ENCODE data around the gene G6PC2. TPM values are rescaled to one million over a fixed set of nuclear protein-coding genes. Genes with fewer than 3 reads are reported as not detected.
A peak's percentile ranks its signal among the peaks of the same experiment; 100 is the strongest.

The G6PC2 gene
- total RNA-seq, 1 experiment from 2014 or later = not detected

DNA sequence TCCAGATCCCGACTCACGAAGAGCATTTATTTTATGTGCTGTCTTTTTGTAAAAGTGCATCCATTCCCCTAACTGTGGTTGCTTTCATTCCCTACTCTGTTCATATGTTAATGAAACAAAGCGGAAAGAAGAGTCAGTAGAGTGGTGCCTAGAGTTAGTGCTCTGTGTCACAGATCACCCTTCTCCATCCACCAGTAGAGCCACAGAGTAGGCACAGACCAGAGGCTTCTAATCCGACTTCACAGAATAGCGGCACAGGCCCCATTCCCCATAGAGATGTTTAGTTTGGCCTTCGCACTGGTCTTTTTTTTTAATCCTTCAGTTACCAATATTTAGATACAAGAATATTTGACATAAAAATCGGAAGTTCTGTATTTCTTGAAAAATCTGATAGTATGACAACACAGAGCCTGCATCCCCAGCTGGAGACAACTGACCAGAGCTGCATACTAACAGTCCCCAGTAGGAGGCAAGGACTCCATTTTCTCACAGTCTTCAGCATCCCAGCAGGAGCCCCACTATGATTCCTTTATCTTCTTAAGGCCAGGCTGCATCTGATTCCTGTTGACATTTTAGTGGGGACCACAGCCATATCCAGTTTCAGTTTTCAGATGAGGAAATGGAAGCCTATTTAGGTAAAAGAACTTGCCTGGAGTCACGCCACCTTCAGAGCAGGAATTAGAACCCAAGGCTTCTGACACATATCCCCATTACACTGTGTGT, 7.0 kb downstream of the G6PC2 start:
- Mint-ChIP-seq H3K36me3 (no peaks in the 10 kb centered on the region), H3K9me3 (no peaks in the 10 kb centered on the region), H3K27me3 (ENCODE audit: low read depth) (peaks cover 9% of the 10 kb centered on the region; the same call in 1 of the 2 replicates), H3K27ac (peak overlapping the region; percentile 21), H3K4me1 (peaks cover 64% of the 10 kb centered on the region), H3K4me3 (no peak overlapping the region)
- TF ChIP-seq ZNF423 (CRISPR knock-in tag; IDR thresholded peaks at IDR 0.05) = peak; percentile 74
- no peak for TF ChIP-seq NFE2L1 (CRISPR knock-in tag; IDR thresholded peaks at IDR 0.05)
- CTCF ChIA-PET = no interaction called here
- DNase-seq (ENCODE audit: low spot score) = no peak
- POLR2A ChIA-PET = no interaction called here
- peak; percentile 70 for ATAC-seq

DNA sequence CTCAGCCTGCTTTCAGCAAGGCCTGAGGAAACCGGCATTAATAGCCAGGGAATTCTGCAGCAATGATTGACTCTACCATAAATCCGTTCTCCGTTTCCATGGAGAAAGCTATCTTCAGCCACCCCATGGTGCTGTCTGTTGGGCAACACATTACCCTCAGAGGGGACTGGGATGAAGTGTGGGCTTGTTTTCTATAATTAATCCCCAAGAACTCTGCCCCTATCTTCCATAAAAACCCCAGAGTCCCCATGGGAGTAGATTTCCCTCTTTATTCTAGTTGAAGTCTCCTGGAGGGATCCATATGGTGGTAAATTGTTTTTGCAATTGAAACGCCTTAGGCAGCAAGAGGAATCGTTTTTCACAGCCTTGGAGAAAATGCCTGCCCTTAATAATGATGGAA, 9.2 kb downstream of the G6PC2 start:
- Mint-ChIP-seq H3K4me1 (peaks cover 73% of the 10 kb centered on the region), H3K27ac (no peak overlapping the region; the same call in 1 of the 2 replicates), H3K4me3 (no peak overlapping the region), H3K36me3 (peaks cover 2% of the 10 kb centered on the region), H3K9me3 (peaks cover 6% of the 10 kb centered on the region), H3K27me3 (ENCODE audit: low read depth) (peaks cover 12% of the 10 kb centered on the region; the same call in 1 of the 2 replicates)
- DNase-seq (ENCODE audit: low spot score) (no peak), ATAC-seq (no peak)
- POLR2A ChIA-PET = interaction anchor here (0.6 kb wide), 1 partner anchor 954 kb away, joined by 6 read pairs; no protein-coding TSS in a partner anchor
- CTCF ChIA-PET = no interaction called here
- TF ChIP-seq, protein P1, sequence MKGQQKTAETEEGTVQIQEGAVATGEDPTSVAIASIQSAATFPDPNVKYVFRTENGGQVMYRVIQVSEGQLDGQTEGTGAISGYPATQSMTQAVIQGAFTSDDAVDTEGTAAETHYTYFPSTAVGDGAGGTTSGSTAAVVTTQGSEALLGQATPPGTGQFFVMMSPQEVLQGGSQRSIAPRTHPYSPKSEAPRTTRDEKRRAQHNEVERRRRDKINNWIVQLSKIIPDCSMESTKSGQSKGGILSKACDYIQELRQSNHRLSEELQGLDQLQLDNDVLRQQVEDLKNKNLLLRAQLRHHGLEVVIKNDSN (CRISPR knock-in tag; IDR thresholded peaks at IDR 0.05) = no peak
- TF ChIP-seq KAT7 (CRISPR knock-in tag; IDR thresholded peaks at IDR 0.05; ENCODE audit: borderline replicate concordance) = no peak
- TF ChIP-seq FOXJ3 (CRISPR knock-in tag; IDR thresholded peaks at IDR 0.05; ENCODE audit: borderline replicate concordance) = no peak
- no peak for TF ChIP-seq CREB1 (CRISPR knock-in tag; IDR thresholded peaks at IDR 0.05)
- no peak for TF ChIP-seq NFATC4 (CRISPR knock-in tag; IDR thresholded peaks at IDR 0.05)
- no peak for TF ChIP-seq NR2C2 (CRISPR knock-in tag; IDR thresholded peaks at IDR 0.05)
- no peak for TF ChIP-seq ZBTB21 (CRISPR knock-in tag; IDR thresholded peaks at IDR 0.05; ENCODE audit: borderline replicate concordance)
- TF ChIP-seq, protein P2, sequence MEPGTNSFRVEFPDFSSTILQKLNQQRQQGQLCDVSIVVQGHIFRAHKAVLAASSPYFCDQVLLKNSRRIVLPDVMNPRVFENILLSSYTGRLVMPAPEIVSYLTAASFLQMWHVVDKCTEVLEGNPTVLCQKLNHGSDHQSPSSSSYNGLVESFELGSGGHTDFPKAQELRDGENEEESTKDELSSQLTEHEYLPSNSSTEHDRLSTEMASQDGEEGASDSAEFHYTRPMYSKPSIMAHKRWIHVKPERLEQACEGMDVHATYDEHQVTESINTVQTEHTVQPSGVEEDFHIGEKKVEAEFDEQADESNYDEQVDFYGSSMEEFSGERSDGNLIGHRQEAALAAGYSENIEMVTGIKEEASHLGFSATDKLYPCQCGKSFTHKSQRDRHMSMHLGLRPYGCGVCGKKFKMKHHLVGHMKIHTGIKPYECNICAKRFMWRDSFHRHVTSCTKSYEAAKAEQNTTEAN (CRISPR knock-in tag; IDR thresholded peaks at IDR 0.05) = no peak
- no peak for TF ChIP-seq ZNF396 (CRISPR knock-in tag; IDR thresholded peaks at IDR 0.05; ENCODE audit: borderline replicate concordance)
- TF ChIP-seq TEAD4 (CRISPR knock-in tag; IDR thresholded peaks at IDR 0.05) = no peak
- no peak for TF ChIP-seq ZNF416 (CRISPR knock-in tag; IDR thresholded peaks at IDR 0.05)
- no peak for TF ChIP-seq GTF2I (CRISPR knock-in tag; conservative IDR thresholded peaks at IDR 0.05)
- TF ChIP-seq, protein P3, sequence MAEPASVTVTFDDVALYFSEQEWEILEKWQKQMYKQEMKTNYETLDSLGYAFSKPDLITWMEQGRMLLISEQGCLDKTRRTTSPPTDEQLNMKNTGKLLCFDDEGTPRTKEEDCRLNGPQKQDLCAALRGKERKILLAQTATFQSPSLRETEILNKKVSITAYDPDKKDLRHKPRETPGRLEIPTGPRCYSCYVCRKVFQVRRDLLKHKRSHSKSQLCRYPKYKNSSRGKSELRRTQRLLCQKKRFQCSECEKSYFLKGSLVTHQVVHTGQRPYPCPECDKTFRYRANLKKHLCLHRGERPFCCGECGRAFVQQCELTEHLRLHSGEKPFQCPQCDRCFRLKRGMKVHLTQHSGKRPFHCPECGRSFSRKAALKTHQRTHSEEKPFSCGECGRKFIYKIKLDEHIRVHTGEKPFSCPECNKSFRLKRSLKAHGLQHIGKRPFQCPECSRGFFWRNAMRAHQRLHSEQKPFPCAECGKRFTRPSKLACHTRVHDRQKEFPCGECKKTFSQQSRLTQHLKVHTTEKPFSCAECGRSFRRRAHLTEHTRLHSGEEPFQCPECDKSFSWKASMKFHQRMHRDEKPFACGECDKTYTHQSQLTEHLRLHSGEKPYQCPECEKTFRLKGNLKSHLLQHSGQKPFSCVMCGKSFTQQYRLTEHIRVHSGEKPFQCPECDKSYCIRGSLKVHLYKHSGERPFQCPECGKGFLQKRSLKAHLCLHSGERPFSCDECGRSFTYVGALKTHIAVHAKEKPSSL (CRISPR knock-in tag; conservative IDR thresholded peaks at IDR 0.05) = no peak
- TF ChIP-seq ATF1 (CRISPR knock-in tag; IDR thresholded peaks at IDR 0.05) = no peak
- TF ChIP-seq, protein P4, sequence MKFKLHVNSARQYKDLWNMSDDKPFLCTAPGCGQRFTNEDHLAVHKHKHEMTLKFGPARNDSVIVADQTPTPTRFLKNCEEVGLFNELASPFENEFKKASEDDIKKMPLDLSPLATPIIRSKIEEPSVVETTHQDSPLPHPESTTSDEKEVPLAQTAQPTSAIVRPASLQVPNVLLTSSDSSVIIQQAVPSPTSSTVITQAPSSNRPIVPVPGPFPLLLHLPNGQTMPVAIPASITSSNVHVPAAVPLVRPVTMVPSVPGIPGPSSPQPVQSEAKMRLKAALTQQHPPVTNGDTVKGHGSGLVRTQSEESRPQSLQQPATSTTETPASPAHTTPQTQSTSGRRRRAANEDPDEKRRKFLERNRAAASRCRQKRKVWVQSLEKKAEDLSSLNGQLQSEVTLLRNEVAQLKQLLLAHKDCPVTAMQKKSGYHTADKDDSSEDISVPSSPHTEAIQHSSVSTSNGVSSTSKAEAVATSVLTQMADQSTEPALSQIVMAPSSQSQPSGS (CRISPR knock-in tag; IDR thresholded peaks at IDR 0.05; ENCODE audit: borderline replicate concordance, low read depth) = no peak

DNA sequence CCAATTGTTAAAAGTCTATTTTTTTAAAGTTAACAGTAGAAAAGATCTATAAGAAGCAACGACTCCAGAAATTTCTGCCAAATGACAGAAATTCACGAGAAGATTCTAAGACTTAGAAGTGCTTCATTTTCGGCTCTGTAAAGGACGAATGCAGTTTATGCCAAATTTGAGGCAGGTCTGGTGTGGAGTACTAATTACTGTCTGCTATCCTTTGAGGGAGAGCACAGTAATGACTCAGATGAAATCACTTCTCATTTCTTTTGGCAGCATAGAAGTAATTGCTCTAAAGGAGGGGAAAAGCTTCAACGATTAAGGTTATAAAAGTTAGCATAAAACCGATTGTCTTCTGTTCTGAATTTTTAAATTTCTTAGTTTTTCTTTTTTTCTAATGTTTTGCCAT, 11.4 kb downstream of the G6PC2 start:
- peaks cover 13% of the 10 kb centered on the region for H3K36me3 Mint-ChIP-seq
- POLR2A ChIA-PET = interaction anchor here (1.5 kb wide), 1 partner anchor 16 kb away, joined by 3 read pairs; no protein-coding TSS in a partner anchor
- peaks cover 62% of the 10 kb centered on the region for H3K4me1 Mint-ChIP-seq
- no peak for DNase-seq (ENCODE audit: low spot score)
- peak overlapping the region; percentile 72; the same call in 1 of the 2 replicates for H3K27ac Mint-ChIP-seq
- H3K4me3 Mint-ChIP-seq = peak overlapping the region; percentile 53
- TF ChIP-seq, protein P5, sequence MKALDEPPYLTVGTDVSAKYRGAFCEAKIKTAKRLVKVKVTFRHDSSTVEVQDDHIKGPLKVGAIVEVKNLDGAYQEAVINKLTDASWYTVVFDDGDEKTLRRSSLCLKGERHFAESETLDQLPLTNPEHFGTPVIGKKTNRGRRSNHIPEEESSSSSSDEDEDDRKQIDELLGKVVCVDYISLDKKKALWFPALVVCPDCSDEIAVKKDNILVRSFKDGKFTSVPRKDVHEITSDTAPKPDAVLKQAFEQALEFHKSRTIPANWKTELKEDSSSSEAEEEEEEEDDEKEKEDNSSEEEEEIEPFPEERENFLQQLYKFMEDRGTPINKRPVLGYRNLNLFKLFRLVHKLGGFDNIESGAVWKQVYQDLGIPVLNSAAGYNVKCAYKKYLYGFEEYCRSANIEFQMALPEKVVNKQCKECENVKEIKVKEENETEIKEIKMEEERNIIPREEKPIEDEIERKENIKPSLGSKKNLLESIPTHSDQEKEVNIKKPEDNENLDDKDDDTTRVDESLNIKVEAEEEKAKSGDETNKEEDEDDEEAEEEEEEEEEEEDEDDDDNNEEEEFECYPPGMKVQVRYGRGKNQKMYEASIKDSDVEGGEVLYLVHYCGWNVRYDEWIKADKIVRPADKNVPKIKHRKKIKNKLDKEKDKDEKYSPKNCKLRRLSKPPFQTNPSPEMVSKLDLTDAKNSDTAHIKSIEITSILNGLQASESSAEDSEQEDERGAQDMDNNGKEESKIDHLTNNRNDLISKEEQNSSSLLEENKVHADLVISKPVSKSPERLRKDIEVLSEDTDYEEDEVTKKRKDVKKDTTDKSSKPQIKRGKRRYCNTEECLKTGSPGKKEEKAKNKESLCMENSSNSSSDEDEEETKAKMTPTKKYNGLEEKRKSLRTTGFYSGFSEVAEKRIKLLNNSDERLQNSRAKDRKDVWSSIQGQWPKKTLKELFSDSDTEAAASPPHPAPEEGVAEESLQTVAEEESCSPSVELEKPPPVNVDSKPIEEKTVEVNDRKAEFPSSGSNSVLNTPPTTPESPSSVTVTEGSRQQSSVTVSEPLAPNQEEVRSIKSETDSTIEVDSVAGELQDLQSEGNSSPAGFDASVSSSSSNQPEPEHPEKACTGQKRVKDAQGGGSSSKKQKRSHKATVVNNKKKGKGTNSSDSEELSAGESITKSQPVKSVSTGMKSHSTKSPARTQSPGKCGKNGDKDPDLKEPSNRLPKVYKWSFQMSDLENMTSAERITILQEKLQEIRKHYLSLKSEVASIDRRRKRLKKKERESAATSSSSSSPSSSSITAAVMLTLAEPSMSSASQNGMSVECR (CRISPR knock-in tag; IDR thresholded peaks at IDR 0.05; ENCODE audit: borderline replicate concordance) = no peak
- no peak for TF ChIP-seq GTF2I (CRISPR knock-in tag; conservative IDR thresholded peaks at IDR 0.05)
- TF ChIP-seq NR3C1 (CRISPR knock-in tag; conservative IDR thresholded peaks at IDR 0.05; ENCODE audit: low read depth) = no peak
- no peak for TF ChIP-seq SP1 (CRISPR knock-in tag; conservative IDR thresholded peaks at IDR 0.05)
- CTCF ChIA-PET = interaction anchor here (0.6 to 0.7 kb wide), 2 partner anchors 9 to 576 kb away, joined by 3 read pairs; no protein-coding TSS in a partner anchor
- H3K27me3 Mint-ChIP-seq (ENCODE audit: low read depth) = peaks cover 12% of the 10 kb centered on the region; the same call in 1 of the 2 replicates
- ATAC-seq = no peak
- H3K9me3 Mint-ChIP-seq = peaks cover 19% of the 10 kb centered on the region
